MM.1S (cell line): ENCODE data around the gene CDK11A.

Source experiments
- DNase-seq: peaks from one replicate; pipeline ENCODE4 v3.0.0-alpha.2; 2015
- H2AFZ ChIP-seq: fragments of 300-600 bp; sonication (generic); 2 replicates; pipeline ENCODE4 v1.6.0; 2016; ENCODE audit warnings: antibody characterized with exemption, low read length
- H3F3A ChIP-seq: fragments of 300-600 bp; sonication (generic); 2 replicates; pipeline ENCODE4 v1.6.1; 2016; ENCODE audit warnings: mild to moderate bottlenecking, antibody characterized with exemption, low read length, moderate library complexity, mixed read lengths; ENCODE audit not compliant: insufficient read depth
- H3K27ac ChIP-seq: fragments of 300-600 bp; sonication (generic); 2 replicates; pipeline ENCODE4 v1.5.1; 2016; ENCODE audit warnings: mild to moderate bottlenecking, low read length
- H3K27me3 ChIP-seq: fragments of 300-600 bp; sonication (generic); replicated peaks from 2 replicates; pipeline ENCODE4 v1.6.0; 2016; ENCODE audit warnings: low read length; ENCODE audit not compliant: insufficient read depth
- H3K36me3 ChIP-seq: fragments of 300-600 bp; sonication (generic); replicated peaks from 2 replicates; pipeline ENCODE4 v1.6.1; 2016; ENCODE audit warnings: mild to moderate bottlenecking, low read length, mixed read lengths; ENCODE audit not compliant: insufficient read depth
- H3K4me1 ChIP-seq: fragments of 300-600 bp; sonication (generic); 2 replicates; pipeline ENCODE4 v1.6.1; 2016; ENCODE audit warnings: low read length, mixed read lengths
- H3K4me2 ChIP-seq: fragments of 300-600 bp; sonication (generic); 2 replicates; pipeline ENCODE4 v1.6.0; 2016; ENCODE audit warnings: low read depth, low read length
- H3K4me3 ChIP-seq: fragments of 300-600 bp; sonication (generic); 2 replicates; pipeline ENCODE4 v1.5.1; 2016; ENCODE audit warnings: low read length, mixed read lengths
- H3K79me2 ChIP-seq: fragments of 300-600 bp; sonication (generic); 2 replicates; pipeline ENCODE4 v1.6.1; 2016; ENCODE audit warnings: mixed run types, low read length, mixed read lengths
- H3K9ac ChIP-seq: fragments of 300-600 bp; sonication (generic); 2 replicates; pipeline ENCODE4 v1.6.1; 2016; ENCODE audit warnings: low read length, mixed read lengths
- H3K9me2 ChIP-seq: fragments of 300-600 bp; sonication (generic); replicated peaks from 2 replicates; pipeline ENCODE4 v1.6.1; 2016; ENCODE audit warnings: mild to moderate bottlenecking, low read length, mixed read lengths; ENCODE audit not compliant: insufficient read depth
- H3K9me3 ChIP-seq: fragments of 300-600 bp; sonication (generic); replicated peaks from 2 replicates; pipeline ENCODE4 v1.6.1; 2016; ENCODE audit warnings: mild to moderate bottlenecking, low read length, mixed read lengths; ENCODE audit not compliant: insufficient read depth
- H4K20me1 ChIP-seq: fragments of 300-600 bp; sonication (generic); 2 replicates; pipeline ENCODE4 v1.6.1; 2016; ENCODE audit warnings: mild to moderate bottlenecking, low read length, moderate library complexity, mixed read lengths; ENCODE audit not compliant: insufficient read depth
- CTCF ChIP-seq: fragments of 300-600 bp; sonication (generic); IDR thresholded peaks from 2 replicates; pipeline ENCODE4 v1.5.1; 2016; ENCODE audit warnings: antibody characterized with exemption, low read length, mixed read lengths
- EZH2 ChIP-seq: fragments of 300-600 bp; sonication (generic); optimal IDR thresholded peaks from 2 replicates; pipeline ENCODE3; 2017; ENCODE audit warnings: low read depth, mild to moderate bottlenecking, antibody characterized with exemption, low read length, mixed read lengths
- EZH2phosphoT487 ChIP-seq: fragments of 300-600 bp; sonication (generic); IDR thresholded peaks from 2 replicates; pipeline ENCODE4 v1.6.1; 2018; ENCODE audit warnings: antibody characterized with exemption, low read length

CDK11A gene

DNA sequence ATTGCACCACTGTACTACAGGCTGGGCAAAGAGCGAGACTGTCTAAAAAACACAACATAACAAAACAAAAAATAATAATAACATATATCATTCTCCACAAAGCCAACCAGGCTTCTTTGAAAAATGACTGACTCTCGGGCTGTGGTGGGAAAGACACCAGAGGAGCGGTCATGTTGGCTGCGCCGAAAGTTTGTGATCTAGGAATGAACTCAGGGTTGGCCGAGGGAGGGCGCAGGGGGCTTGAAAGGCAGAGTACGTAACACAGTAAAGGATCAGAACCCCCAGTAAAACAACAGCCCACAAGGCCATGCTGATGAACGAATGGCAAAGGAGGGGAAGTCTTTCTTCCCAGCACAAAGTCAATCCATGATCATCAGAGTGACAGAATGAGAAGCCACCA, 36.3 kb downstream of the CDK11A start:
- Histone ChIP-seq H3K9ac (no peak overlapping the region), H3K27me3 (no peaks in the 10 kb centered on the region), H3K4me2 (no peak overlapping the region), H2AFZ (no peak overlapping the region), H3K4me1 (no peaks in the 10 kb centered on the region), H3K9me3 (no peaks in the 10 kb centered on the region), H4K20me1 (no peaks in the 10 kb centered on the region), H3K4me3 (no peak overlapping the region), H3F3A (no peaks in the 10 kb centered on the region), H3K36me3 (no peaks in the 10 kb centered on the region), H3K79me2 (peaks cover 43% of the 10 kb centered on the region), H3K9me2 (no peaks in the 10 kb centered on the region), H3K27ac (no peak overlapping the region)
- TF ChIP-seq EZH2 (no peak), CTCF (no peak), EZH2phosphoT487 (no peak)
- no peak for DNase-seq

DNA sequence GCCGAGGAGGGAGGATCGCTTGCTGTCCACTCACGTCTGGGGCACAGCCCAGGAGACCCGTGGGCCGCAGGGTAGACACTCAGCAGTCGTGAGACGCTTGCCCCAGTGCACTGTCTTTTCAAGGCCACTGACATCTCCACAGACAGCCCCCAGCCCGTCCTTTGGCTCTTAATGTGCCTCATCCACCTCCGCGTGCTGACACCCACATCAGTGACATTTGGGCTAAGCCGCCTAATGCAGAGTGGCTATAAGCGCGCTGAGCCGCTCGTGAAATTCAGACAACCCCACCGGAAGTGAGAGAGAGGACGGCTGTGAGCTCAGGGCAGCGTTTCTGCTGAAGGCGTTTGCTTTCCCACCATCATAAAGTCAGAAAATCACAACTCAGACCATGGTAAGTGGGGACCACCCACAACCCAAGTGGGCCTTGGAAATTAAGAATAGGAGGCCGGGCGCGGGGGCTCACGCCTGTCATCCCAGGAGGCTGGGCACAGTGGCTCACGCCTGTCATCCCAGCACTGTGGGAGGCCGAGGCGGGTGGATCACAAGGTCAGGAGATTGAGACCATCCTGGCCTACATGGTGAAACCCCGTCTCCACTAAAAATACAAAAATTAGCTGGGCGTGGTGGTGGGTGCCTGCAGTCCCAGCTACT, 40.0 kb downstream of the CDK11A start:
- Histone ChIP-seq H3K4me1 (peaks cover 3% of the 10 kb centered on the region), H3K9me2 (no peaks in the 10 kb centered on the region), H3K4me2 (no peak overlapping the region), H3K9ac (no peak overlapping the region), H3K4me3 (no peak overlapping the region), H3K27ac (no peak overlapping the region), H4K20me1 (no peaks in the 10 kb centered on the region), H3K27me3 (no peaks in the 10 kb centered on the region), H3K36me3 (no peaks in the 10 kb centered on the region), H2AFZ (no peak overlapping the region), H3F3A (no peaks in the 10 kb centered on the region), H3K9me3 (no peaks in the 10 kb centered on the region), H3K79me2 (peaks cover 63% of the 10 kb centered on the region)
- no peak for DNase-seq
- TF ChIP-seq EZH2 (no peak), EZH2phosphoT487 (no peak), CTCF (no peak)

DNA sequence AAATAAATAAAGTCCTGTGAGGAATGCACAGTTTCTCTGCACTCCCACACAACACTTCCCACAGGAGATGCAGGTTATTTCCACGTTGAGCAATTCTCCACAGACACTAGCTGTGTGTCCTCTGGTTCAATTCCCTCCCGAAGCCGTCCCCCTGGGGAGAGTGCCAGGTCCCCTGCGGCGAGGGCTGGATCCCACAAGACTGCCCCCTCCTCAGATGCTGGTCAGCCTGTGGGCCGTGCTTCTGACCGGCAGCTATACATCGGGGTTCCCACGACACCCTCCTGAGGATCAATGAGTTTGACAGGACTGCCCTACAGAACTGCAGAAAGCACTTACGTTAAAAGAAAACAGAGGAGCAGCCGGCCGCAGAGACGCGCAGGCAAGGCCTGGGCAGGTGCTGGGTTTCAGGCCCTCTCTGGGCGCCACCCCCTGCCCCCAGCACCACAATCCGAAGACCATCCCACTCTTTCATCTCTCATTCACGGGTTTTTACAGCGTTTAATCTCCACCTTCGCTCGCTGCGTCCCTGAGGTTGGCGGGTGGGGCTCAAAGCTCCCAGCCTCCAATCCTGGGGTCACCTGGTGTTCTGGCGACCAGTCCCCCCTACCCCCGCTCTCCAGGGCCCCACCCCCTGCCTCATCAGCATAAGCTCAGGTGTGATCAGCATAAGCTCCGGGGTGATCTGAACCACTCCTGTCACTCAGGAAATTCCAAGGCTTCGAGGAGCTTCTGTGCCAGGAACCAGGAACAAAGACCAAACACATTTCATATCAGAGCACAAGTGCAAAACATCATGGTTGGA, 40.9 kb downstream of the CDK11A start:
- H3K27ac ChIP-seq = no peak overlapping the region
- no peaks in the 10 kb centered on the region for H3K36me3 ChIP-seq
- peaks cover 5% of the 10 kb centered on the region for H3F3A ChIP-seq
- no peak overlapping the region for H3K4me2 ChIP-seq
- DNase-seq = no peak
- no peak overlapping the region for H2AFZ ChIP-seq
- no peaks in the 10 kb centered on the region for H4K20me1 ChIP-seq
- TF ChIP-seq CTCF (no peak), EZH2 (no peak), EZH2phosphoT487 (no peak)
- H3K9me2 ChIP-seq = no peaks in the 10 kb centered on the region
- H3K9ac ChIP-seq = no peak overlapping the region
- H3K4me3 ChIP-seq = no peak overlapping the region
- no peaks in the 10 kb centered on the region for H3K9me3 ChIP-seq
- no peaks in the 10 kb centered on the region for H3K27me3 ChIP-seq
- H3K79me2 ChIP-seq = peaks cover 67% of the 10 kb centered on the region
- peaks cover 11% of the 10 kb centered on the region for H3K4me1 ChIP-seq
